Measurements from ENCODE around the gene CRKL. TPM values are rescaled to one million over a fixed set of nuclear protein-coding genes. Genes with fewer than 3 reads are reported as not detected.

The CRKL gene
- total RNA-seq, result 38.0 and 43.0 TPM in 2 replicates

GRCh38 chr22:20916916-20917810 lies at the start of gene CRKL:
Gene CRKL, plus strand, starts transcription at chr22:20917407. Its CDS starts 528 bp downstream, at chr22:20917935.

GRCh38 chr22:20966883-20967696 lies 49.9 kb downstream of the CRKL start, which contains the start of gene AIFM3:
Gene AIFM3, plus strand, starts transcription at chr22:20967255. Its CDS starts 690 bp downstream, at chr22:20967945.

GRCh38 chr22:20981787-20982562 lies 64.8 kb downstream of the CRKL start, which contains the start of gene LZTR1:
Gene LZTR1, plus strand, starts transcription at chr22:20982297. Its CDS starts 75 bp downstream, at chr22:20982372.

DNA sequence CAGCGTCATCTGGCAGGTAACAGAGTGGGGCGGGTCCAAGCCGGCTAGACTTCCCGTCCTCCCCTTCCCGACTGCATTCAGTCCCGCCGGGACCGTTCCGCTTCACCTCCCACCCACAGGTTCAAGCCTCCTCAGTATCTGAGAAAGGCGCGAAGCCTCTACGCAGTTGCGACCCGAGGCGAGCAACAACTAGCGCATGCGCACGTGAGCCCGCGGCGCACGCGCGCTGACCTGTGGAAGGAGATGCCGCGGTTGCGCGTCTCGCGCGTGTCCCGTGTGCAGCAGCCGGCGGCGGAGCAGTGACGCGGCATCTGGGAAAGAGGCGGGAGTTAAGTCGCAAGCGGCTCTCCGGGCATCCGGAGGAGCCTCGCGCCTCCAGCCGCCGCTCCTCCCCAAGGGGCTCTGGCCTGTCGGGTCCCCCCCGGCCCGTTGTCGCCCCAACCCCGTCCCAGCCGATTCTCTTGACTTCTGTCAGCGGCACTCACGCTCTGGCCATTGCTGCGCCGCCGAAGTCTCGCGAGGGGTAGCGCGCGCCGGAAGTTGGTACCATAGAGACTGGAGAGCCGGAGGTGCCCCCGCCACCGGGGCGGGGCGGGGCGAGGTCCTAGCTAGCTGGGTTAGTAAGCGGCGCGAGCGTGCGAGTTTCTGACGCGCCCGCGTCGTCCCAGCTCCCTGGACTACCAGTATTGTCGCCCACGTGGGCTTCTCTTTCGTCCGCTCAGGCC lies 84.6 kb downstream of the CRKL start, which contains the start of gene THAP7:
Gene THAP7 (minus strand): TSS at position 518 of the 725 bp plus-strand sequence. CDS start 207 bp downstream, at position 311.

Other genes starting within 250 kb of the CRKL start
- 6.1 and 7.6 TPM in 2 replicates for gene SERPIND1, start 143.3 kb upstream of the CRKL start, total RNA-seq
- 38.3 and 47.6 TPM in 2 replicates for gene PI4KA, start 58.6 kb upstream of the CRKL start, total RNA-seq
- gene SNAP29, start 58.4 kb upstream of the CRKL start, total RNA-seq, result 14.8 and 18.1 TPM in 2 replicates
- 0.07 TPM in 1 of 2 replicates, not detected in the other for gene AIFM3, start 49.8 kb downstream of the CRKL start, total RNA-seq
- 31.0 and 32.6 TPM in 2 replicates for gene LZTR1, start 64.9 kb downstream of the CRKL start, total RNA-seq
- 19.5 and 29.8 TPM in 2 replicates for gene THAP7, start 84.7 kb downstream of the CRKL start, total RNA-seq
- gene P2RX6, start 97.8 kb downstream of the CRKL start, total RNA-seq, result not detected in 2 replicates
- gene SLC7A4, start 115.2 kb downstream of the CRKL start, total RNA-seq, result not detected in 2 replicates
- gene LRRC74B, start 128.5 kb downstream of the CRKL start, total RNA-seq, result not detected in 2 replicates

All from mammary microvascular endothelial cell (primary cell).